ENCODE data around the gene RAPGEF2. TPM values are rescaled to one million over a fixed set of nuclear protein-coding genes. Genes with fewer than 3 reads are reported as not detected.

The RAPGEF2 gene, protein sequence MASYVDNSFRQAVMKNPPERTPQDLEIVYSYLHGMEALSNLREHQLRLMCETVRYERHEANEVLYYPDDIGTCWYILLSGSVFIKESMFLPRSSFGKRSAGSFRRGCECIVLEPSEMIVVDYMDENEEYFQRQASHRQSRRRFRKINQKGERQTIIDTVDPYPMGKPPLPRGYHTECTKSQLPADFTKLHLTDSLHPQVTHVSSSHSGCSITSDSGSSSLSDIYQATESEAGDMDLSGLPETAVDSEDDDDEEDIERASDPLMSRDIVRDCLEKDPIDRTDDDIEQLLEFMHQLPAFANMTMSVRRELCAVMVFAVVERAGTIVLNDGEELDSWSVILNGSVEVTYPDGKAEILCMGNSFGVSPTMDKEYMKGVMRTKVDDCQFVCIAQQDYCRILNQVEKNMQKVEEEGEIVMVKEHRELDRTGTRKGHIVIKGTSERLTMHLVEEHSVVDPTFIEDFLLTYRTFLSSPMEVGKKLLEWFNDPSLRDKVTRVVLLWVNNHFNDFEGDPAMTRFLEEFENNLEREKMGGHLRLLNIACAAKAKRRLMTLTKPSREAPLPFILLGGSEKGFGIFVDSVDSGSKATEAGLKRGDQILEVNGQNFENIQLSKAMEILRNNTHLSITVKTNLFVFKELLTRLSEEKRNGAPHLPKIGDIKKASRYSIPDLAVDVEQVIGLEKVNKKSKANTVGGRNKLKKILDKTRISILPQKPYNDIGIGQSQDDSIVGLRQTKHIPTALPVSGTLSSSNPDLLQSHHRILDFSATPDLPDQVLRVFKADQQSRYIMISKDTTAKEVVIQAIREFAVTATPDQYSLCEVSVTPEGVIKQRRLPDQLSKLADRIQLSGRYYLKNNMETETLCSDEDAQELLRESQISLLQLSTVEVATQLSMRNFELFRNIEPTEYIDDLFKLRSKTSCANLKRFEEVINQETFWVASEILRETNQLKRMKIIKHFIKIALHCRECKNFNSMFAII (N-terminal part only)
- 84.4 and 125 TPM in 2 replicates for total RNA-seq

GRCh38 chr4:159102622-159103383 lies at the start of gene RAPGEF2:
RAPGEF2 (plus strand) TSS chr4:159103079; CDS start chr4:159104163, 1,084 bp downstream.

Data from dermis lymphatic vessel endothelial cell (primary cell).